Right cardiac atrium (tissue), 5 donors: ENCODE measurements around the gene SFTPA1. TPM values are rescaled to one million over a fixed set of nuclear protein-coding genes. Genes with fewer than 3 reads are reported as not detected.
"Not testable (repeated sequence)": the region's sequence is repeated elsewhere in the genome, so short reads cannot be mapped to it uniquely, and the experiment has no call there.

ENCODE experiments used
- ATAC-seq, 2 donors: fragments of 200-7000 bp; cut with Tn5 transposase; one replicate each; pipeline versions ENCODE4 v1.8.0 to v1.9.1; 2020; ENCODE audit warnings: moderate library complexity in 2 of 2, mild to moderate bottlenecking in 1 of 2
- DNase-seq, 3 donors: peaks; one replicate each; pipeline ENCODE4 v3.0.0-alpha.2; 2020
- H3K27ac ChIP-seq: one replicate; pipeline ENCODE4 v1.5.1; 2013; ENCODE audit warnings: mild to moderate bottlenecking, low read length, control low read depth, moderate library complexity
- H3K27me3 ChIP-seq: one replicate; pipeline ENCODE4 v1.6.1; 2013; ENCODE audit not compliant: control insufficient read depth, insufficient read depth
- H3K4me1 ChIP-seq: one replicate; pipeline ENCODE4 v1.6.1; 2013; ENCODE audit warnings: low read length; ENCODE audit not compliant: control insufficient read depth, insufficient read depth
- H3K4me3 ChIP-seq: one replicate; pipeline ENCODE4 v1.5.1; 2013; ENCODE audit warnings: low read length, control low read depth
- H3K9me3 ChIP-seq: one replicate; pipeline ENCODE4 v1.6.1; 2013; ENCODE audit warnings: low read length; ENCODE audit not compliant: control insufficient read depth
- WGBS: extraction: QIAGEN DNeasy Blood & Tissue Kit; methylation state at CpG from one replicate; pipeline ENCODE4 v1.1.7; 2013; 5-methylcytosine and 5-hydroxymethylcytosine counted together
- intact Hi-C, 4 donors: fragments of 100-400 bp; cut with DNase I; formaldehyde crosslinking; loops; one replicate each; pipeline versions ENCODE4 v1.11.0 to v1.14.0; 2022 to 2023
- polyA plus RNA-seq: library from polyadenylated mRNA; stranded (reverse); fragments of 200-250 nt; gene quantifications from one replicate; pipeline ENCODE4 v1.2.3, GENCODE V29; 2013
- total RNA-seq, 4 donors: library from RNA; stranded (reverse); fragmentation: NEBNext Ultra II Directional; extraction: Animal tissue kit (Norgen Biotek cat#: 25700); gene quantifications; one replicate each; pipeline ENCODE4 v1.2.1, GENCODE V29; 2021
- donor health status: healthy with polysubstance abuse.
- donor health status: DM: no; HTN: yes; CAD: no.
- donor health status: DM: no; HTN: no; CAD: no.
- donor health status: DM: no; HTN: yes; CAD: no; lungs with severe emphysema.
- donor health status: DM: yes; HTN: yes; CAD: no.

The SFTPA1 gene
- total and polyA plus RNA-seq, 5 donors: 0.11 to 3.7 TPM; not detected in 3

DNA sequence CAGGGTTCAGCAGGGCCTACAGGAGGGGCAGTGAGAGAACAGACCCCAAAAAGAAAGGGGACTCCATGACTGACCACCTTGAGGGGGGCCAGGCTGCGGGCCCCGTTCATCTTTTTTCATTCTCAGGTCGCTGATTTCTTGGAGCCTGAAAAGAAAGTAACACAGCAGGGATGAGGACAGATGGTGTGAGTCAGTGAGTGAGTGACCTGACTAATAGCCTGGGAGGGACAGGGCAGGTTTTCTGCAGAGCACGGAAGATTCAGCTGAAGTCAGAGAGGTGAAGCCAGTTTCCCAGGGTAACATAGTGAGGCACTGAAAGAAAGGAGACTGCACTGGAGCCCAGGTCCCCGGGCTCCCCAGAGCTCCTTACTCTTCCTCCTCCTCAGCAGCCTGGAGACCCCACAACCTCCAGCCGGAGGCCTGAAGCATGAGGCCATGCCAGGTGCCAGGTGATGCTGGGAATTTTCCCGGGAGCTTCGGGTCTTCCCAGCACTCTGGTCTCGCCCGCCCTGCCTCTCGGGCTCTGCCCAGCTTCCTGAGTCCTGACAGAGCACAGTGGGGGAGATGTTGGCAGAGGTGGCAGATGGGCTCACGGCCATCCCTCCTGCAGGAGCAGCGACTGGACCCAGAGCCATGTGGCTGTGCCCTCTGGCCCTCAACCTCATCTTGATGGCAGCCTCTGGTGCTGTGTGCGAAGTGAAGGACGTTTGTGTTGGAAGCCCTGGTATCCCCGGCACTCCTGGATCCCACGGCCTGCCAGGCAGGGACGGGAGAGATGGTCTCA lies 646 bp downstream of the SFTPA1 start:
- H3K4me1 ChIP-seq, intact Hi-C loops, ATAC-seq, H3K27ac ChIP-seq, H3K9me3 ChIP-seq, H3K27me3 ChIP-seq, H3K4me3 ChIP-seq, DNase-seq: not testable (repeated sequence)
- 89% methylated on average over 17 of the region's 18 CpGs for WGBS

DNA sequence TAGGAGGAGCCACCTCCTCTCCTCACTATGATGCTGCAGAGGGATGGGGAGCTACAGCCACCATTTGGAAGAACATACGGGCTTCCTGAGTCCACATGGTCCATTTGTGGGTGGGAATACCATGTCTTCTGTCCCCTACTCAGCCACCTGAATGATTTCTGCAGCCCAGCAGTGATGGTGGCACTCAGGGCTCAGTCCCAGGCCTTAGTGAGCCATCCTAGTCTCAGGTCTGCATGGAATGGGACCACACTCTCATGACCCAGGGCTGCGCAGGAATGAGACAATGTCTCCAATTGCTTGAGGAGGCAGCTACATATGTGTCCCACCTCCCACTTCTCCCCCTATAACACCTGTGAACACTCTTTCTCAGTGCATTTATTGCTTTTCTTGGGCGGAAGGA lies 4.8 kb downstream of the SFTPA1 start:
- intact Hi-C loops: no loop called here
- Histone ChIP-seq H3K4me1 (no peaks in the 10 kb centered on the region), H3K4me3 (no peak overlapping the region), H3K27ac (no peak overlapping the region), H3K9me3 (no peaks in the 10 kb centered on the region), H3K27me3 (no peaks in the 10 kb centered on the region)
- no peak for DNase-seq
- no peak for ATAC-seq
- 79% methylated on average over 3 of the region's 3 CpGs for WGBS

DNA sequence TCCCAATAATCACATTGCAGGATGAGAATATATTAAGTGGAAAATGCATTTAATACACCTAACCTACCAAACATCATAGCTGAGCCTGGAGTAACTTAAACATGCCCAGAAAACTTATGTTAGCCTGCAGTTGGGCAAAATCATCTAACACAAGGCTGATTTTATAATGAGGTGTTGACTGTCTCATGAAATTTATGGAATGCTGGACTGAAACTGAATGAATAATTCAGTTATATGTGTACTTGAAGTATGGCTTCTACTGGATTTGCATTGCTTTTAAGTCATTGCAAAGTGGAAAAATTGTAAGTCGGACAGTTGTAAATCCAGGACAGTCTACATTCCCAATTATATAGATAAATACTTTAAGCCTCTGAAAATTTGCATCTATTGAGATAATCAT lies 5.4 kb downstream of the SFTPA1 start:
- Histone ChIP-seq H3K27ac (no peak overlapping the region), H3K4me3 (no peak overlapping the region), H3K27me3 (no peaks in the 10 kb centered on the region), H3K9me3 (no peaks in the 10 kb centered on the region), H3K4me1 (no peaks in the 10 kb centered on the region)
- intact Hi-C loops: no loop called here
- DNase-seq (no peak), ATAC-seq (no peak)
- 93% methylated on average over 1 of the region's 1 CpG for WGBS

DNA sequence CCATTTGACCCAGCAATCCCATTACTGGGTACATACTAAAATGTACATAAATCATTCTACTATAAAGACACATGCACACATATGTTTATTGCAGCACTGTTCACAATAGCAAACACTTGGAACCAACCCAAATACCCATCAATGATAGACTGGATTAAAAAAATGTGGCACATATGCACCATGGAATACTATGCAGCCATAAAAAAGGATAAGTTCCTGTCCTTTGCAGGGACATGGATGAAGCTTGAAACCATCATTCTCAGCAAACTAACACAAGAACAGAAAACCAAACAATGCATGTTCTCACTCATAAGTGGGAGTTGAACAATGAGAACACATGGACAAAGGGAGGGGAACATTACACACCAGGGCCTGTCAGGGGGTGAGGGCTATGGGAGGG lies 12.9 kb downstream of the SFTPA1 start:
- H3K9me3 ChIP-seq, H3K4me1 ChIP-seq, H3K4me3 ChIP-seq, intact Hi-C loops, DNase-seq, H3K27ac ChIP-seq, ATAC-seq, H3K27me3 ChIP-seq: not testable (repeated sequence)

DNA sequence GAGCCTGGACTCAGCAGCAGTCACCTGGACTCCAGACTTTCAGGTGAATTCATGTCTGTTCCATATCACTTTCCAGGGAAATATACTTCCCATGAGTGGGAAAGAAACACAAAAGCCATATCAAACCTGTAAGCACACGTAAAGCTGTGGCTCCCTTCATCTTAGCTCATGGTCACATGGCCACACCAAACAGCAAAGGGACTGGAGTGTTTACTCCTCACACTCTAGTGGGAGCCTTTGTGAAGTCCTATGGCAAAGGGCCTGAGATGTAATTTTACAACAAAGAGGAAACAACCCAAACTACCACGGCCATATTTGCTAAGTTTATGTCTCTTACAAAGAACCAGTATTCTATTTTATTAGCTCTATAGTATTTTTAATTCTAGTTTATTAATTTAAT lies 16.3 kb downstream of the SFTPA1 start:
- WGBS: 82% methylated on average over 2 of the region's 2 CpGs
- H3K27me3 ChIP-seq: no peaks in the 10 kb centered on the region
- ATAC-seq (no peak), DNase-seq (no peak)
- no peak overlapping the region for H3K4me3 ChIP-seq
- H3K4me1 ChIP-seq: no peaks in the 10 kb centered on the region
- H3K9me3 ChIP-seq: no peaks in the 10 kb centered on the region
- intact Hi-C loops: no loop called here
- H3K27ac ChIP-seq: no peak overlapping the region

DNA sequence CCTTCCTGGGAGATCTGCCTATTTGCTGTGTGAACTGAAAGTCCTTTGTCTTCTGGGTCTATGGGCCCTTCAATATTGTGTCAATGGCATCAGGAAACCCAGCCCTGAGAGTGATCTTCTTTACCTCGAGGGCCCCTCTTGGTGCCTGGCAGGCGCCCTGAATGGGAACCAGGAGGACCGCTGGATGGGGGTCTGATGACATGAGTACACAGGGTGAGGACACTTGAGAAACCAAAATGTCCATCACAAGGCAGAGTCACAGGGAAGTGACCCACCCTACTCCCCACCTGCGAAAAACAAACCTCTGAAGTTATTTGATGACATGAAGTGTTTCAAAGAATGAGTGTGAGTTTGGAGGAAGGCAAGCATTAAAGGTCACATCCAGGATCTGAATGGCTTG lies 17.3 kb downstream of the SFTPA1 start:
- 88% methylated on average over 4 of the region's 4 CpGs for WGBS
- ATAC-seq (no peak), DNase-seq (no peak)
- H3K4me3 ChIP-seq: no peak overlapping the region
- no peak overlapping the region for H3K27ac ChIP-seq
- H3K9me3 ChIP-seq: no peaks in the 10 kb centered on the region
- no peaks in the 10 kb centered on the region for H3K4me1 ChIP-seq
- intact Hi-C loops: no loop called here
- no peaks in the 10 kb centered on the region for H3K27me3 ChIP-seq

DNA sequence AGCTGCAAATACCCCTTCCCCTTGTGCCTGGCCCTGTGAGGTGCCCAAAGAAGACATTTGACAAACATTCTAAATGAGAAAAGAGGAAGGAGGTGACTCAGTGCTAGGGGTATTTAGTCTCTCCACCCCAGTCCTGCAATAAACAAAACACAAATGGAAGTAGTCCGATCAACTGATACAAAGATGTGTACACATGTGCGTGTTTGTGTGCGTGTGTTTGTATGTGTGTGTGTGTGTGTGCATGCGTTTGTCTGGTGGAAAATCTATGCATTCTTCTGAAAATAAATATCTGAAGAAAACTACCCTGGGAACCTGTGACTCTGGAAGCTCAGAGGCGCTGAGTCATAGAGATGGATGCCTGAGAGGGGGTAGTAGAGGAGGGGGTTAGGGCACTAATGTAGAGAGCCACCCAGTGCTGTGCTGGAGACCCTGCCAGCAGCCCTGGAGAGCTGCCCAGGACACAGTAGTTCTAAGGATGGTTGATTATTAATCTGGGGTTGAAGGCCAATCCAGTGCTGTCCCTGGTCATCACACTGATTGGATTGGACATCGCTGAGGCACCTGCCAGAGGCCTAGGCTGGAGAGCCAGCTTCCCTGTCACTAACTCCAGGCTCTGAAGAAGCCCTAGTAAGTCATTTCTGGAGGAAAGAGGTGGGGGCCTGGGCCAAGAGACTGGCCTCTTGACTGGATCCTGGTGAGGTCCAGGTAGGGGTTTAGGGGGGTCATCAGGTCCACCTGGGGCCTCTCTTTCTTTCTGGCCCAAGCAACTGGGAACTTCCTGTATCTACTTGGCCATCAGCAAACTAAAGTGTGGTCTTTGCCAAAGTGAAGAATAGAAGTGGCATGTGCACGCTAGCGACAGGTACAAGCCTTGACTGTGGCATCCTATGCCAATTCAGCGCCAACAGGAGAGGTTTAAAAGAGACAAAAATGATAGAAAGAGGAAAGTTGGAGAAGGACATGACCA lies 18.5 kb downstream of the SFTPA1 start:
- DNase-seq: no peak
- no peak for ATAC-seq
- Histone ChIP-seq H3K4me1 (no peaks in the 10 kb centered on the region), H3K27me3 (no peaks in the 10 kb centered on the region), H3K9me3 (no peaks in the 10 kb centered on the region), H3K27ac (no peak overlapping the region), H3K4me3 (no peak overlapping the region)
- intact Hi-C loops: no loop called here
- WGBS: 94% methylated on average over 9 of the region's 9 CpGs

DNA sequence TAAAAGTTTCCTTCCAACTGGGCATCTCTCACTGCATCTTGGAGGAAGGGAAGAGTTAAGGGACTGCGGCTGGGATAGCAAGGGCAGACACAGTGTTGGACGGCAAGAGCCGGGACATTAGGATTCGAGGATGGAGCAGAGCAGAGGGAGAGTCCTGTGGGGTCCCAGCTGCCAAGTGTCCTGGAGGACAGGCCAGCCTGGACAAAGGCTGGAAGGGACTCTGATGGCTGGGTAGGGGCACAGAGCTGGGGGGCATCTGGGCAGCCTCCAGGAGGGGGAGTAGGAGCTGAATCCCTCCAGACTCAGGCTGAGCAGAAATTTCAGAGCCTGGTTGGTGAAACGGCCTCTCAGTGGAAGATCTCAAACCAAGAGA lies 19.2 kb downstream of the SFTPA1 start:
- Histone ChIP-seq H3K27me3 (no peaks in the 10 kb centered on the region), H3K4me1 (no peaks in the 10 kb centered on the region), H3K4me3 (no peak overlapping the region), H3K27ac (no peak overlapping the region), H3K9me3 (no peaks in the 10 kb centered on the region)
- ATAC-seq: no peak
- no peak for DNase-seq
- 80% methylated on average over 5 of the region's 5 CpGs for whole genome bisulfite sequencing
- intact Hi-C loops: no loop called here

DNA sequence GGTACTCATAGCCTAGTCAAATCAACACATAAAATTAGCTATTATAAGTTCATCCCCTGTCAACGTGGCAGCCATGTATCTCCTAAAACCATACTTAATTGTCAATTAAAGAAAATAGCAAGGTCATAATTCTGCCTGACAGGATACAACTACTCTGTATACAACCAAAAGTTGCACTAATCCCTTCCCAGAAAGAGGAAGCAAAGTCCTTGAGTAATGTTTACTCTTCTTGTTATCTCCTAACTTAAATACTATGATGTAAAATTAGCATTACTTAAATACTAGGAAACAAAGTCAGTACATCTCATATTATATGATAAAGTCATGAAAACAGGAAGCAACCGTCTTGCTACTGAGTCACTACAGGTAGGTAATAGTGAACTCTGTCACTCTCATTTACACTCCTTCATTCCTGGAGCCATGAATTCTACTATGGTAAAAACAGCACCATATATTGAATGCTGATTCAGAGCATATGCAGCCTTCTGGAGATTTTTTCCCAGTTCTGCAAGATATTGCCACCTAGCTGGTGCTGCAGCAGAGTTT lies 26.0 kb downstream of the SFTPA1 start:
- 71% methylated on average over 2 of the region's 2 CpGs for whole genome bisulfite sequencing
- intact Hi-C loops, ATAC-seq: not testable (repeated sequence)

DNA sequence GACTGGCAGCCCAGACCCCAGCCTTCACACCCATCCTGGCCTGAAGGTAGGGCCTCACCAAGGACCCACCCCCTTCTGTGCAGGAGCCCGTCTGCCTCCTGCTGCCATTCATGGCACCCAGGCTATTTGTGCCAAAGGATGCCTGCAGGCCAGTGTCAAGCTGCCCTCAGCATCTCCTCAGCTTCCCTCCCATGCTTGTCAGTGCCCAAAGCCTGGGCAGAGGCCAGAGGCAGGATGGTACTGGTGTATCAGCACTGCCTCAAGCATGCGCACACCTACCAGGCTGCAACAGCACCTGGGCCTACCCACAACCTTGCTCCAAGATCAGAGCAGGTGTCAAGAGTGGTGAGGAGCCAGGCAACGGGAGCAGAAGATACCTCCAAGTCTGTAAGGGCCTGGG lies 27.6 kb downstream of the SFTPA1 start:
- intact Hi-C loops: no loop called here
- H3K4me3 ChIP-seq: no peak overlapping the region
- 89% methylated on average over 3 of the region's 3 CpGs for WGBS
- no peaks in the 10 kb centered on the region for H3K27me3 ChIP-seq
- H3K27ac ChIP-seq: no peak overlapping the region
- H3K4me1 ChIP-seq: no peaks in the 10 kb centered on the region
- DNase-seq (no peak), ATAC-seq (no peak)
- H3K9me3 ChIP-seq: no peaks in the 10 kb centered on the region

More for the DNA sequence above, 26.0 kb downstream of the SFTPA1 start:
- H3K4me3 ChIP-seq, H3K27me3 ChIP-seq, H3K27ac ChIP-seq, H3K9me3 ChIP-seq, DNase-seq, H3K4me1 ChIP-seq: not testable (repeated sequence)

DNA sequence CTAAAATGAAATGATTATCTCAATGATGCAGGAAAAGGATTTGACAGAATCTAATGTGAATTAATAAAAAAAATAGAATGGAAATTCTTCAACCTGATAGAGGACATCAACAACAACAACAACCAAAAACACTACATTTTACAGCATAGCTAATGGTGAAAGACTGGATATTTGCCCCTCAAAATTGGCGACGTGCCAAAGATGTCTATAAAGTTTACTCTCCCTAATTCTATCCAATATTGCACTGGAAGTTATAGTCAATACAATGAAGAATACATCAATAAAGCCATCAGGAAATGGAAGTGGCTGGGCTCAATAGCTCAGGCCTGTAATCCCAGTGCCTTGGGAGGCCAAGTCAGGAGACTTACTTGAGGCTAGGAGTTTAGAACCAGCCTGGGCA lies 42.0 kb downstream of the SFTPA1 start:
- DNase-seq, H3K27ac ChIP-seq, H3K27me3 ChIP-seq, ATAC-seq, H3K4me3 ChIP-seq, H3K9me3 ChIP-seq, intact Hi-C loops, H3K4me1 ChIP-seq: not testable (repeated sequence)
- WGBS: 86% methylated on average over 2 of the region's 2 CpGs
